Esophagus muscularis mucosa (tissue), 4 donors: ENCODE data around the gene GALNT18. TPM values are rescaled to one million over a fixed set of nuclear protein-coding genes. Genes with fewer than 3 reads are reported as not detected.

Experiments used
- DNase-seq: peaks from one replicate; pipeline ENCODE4 v3.0.0-alpha.2; 2017; ENCODE audit errors: extremely low spot score
- H3K27ac ChIP-seq, 4 donors: fragments of 200-600 bp; sonication (generic); replicated peaks in 1 of 4; 1 replicate in 3 of 4; 2 replicates in 1 of 4; pipeline ENCODE4 v1.5.1; 2016 to 2019; ENCODE audit warnings: mild to moderate bottlenecking in 1 of 4
- H3K27me3 ChIP-seq, 4 donors: fragments of 200-600 bp; sonication (generic); one replicate each; pipeline versions ENCODE4 v1.5.1 to v1.6.0; 2016 to 2019
- H3K36me3 ChIP-seq, 4 donors: fragments of 200-600 bp; sonication (generic); one replicate each; pipeline ENCODE4 v1.5.1; 2016 to 2019
- H3K4me1 ChIP-seq, 4 donors: fragments of 200-600 bp; sonication (generic); one replicate each; pipeline ENCODE4 v1.5.1; 2016 to 2019
- H3K4me3 ChIP-seq, 4 donors: fragments of 200-600 bp; sonication (generic); 1 replicate in 2 of 4; 2 replicates in 2 of 4; pipeline ENCODE4 v1.5.1; 2016 to 2019; ENCODE audit warnings: mild to moderate bottlenecking in 4 of 4, moderate library complexity in 1 of 4
- H3K9me3 ChIP-seq, 4 donors: fragments of 200-600 bp; sonication (generic); 1 replicate in 3 of 4; 2 replicates in 1 of 4; pipeline ENCODE4 v1.5.1; 2016 to 2019
- CTCF ChIP-seq, 3 experiments: fragments of 200-600 bp in 2 of 3; fragments of 450-650 bp in 1 of 3; sonication (generic) in 2 of 3; IDR thresholded peaks; one replicate each; pipeline ENCODE4 v1.5.1; 2017 to 2019; ENCODE audit warnings: antibody characterized with exemption in 3 of 3, mild to moderate bottlenecking in 2 of 3, moderate library complexity in 1 of 3
- EP300 ChIP-seq: sonication (generic); formaldehyde crosslinking; IDR thresholded peaks from one replicate; pipeline ENCODE4 v1.6.1; 2017; ENCODE audit warnings: antibody characterized with exemption
- POLR2A ChIP-seq: fragments of 450-650 bp; IDR thresholded peaks from one replicate; pipeline ENCODE4 v1.6.1; 2017; ENCODE audit warnings: antibody characterized with exemption, moderate library complexity, mild to moderate bottlenecking, low read depth
- POLR2AphosphoS5 ChIP-seq, 2 donors: sonication (generic); formaldehyde crosslinking; IDR thresholded peaks; one replicate each; pipeline ENCODE4 v1.6.1; 2017; ENCODE audit warnings: antibody characterized with exemption in 2 of 2
- WGBS: methylation state at CpG from one replicate; pipeline ENCODE4 v1.1.5; 2018; 5-methylcytosine and 5-hydroxymethylcytosine counted together
- intact Hi-C: fragments of 100-400 bp; cut with DNase I; formaldehyde crosslinking; loops from one replicate; pipeline ENCODE4 v1.15.1; 2023
- total RNA-seq, 4 donors: library from RNA; depleted of rRNA; stranded (reverse); fragments of >200 nt; gene quantifications; one replicate each; pipeline versions ENCODE4 v1.1.0 to v1.2.1, GENCODE V29; 2016

Gene GALNT18
- total RNA-seq, 4 donors from 2014 or later = 29.1 to 67.0 (median 49.3) TPM

GRCh38 chr11:11471201-11471600 is 150.6 kb downstream of the GALNT18 start:
- WGBS = 90% methylated on average over 4 of the region's 4 CpGs
- Histone ChIP-seq H3K27me3 (no peaks in the 10 kb centered on the region), H3K4me1 (peaks cover 14 to 40% (median 23%) of the 10 kb centered on the region in 4 donors), H3K27ac (no peak overlapping the region), H3K36me3 (peaks cover 0 to 3% (median 0%) of the 10 kb centered on the region in 4 donors), H3K9me3 (no peaks in the 10 kb centered on the region), H3K4me3 (no peak overlapping the region)
- DNase-seq = no peak
- TF ChIP-seq POLR2A = no peak
- no peak for TF ChIP-seq EP300
- TF ChIP-seq CTCF (IDR thresholded peaks at IDR 0.05) = no peak
- TF ChIP-seq POLR2AphosphoS5 (IDR thresholded peaks at IDR 0.05) = no peak
- intact Hi-C loops = no loop called here

GRCh38 chr11:11468954-11469353 is 152.9 kb downstream of the GALNT18 start:
- Histone ChIP-seq H3K4me1 (peaks cover 14 to 52% (median 25%) of the 10 kb centered on the region in 4 donors), H3K9me3 (no peaks in the 10 kb centered on the region), H3K36me3 (peaks cover 0 to 3% (median 0%) of the 10 kb centered on the region in 4 donors), H3K27ac (peak overlapping the region in 3 of 4 donors; percentile 17 to 53 (median 32)), H3K27me3 (no peaks in the 10 kb centered on the region), H3K4me3 (no peak overlapping the region)
- intact Hi-C loops = no loop called here
- peak in 1 of 2 donors; percentile 13 for TF ChIP-seq POLR2AphosphoS5 (IDR thresholded peaks at IDR 0.05)
- TF ChIP-seq EP300 = no peak
- TF ChIP-seq POLR2A = no peak
- TF ChIP-seq CTCF (IDR thresholded peaks at IDR 0.05) = no peak
- 30% methylated on average over 5 of the region's 6 CpGs for WGBS
- DNase-seq = no peak

DNA sequence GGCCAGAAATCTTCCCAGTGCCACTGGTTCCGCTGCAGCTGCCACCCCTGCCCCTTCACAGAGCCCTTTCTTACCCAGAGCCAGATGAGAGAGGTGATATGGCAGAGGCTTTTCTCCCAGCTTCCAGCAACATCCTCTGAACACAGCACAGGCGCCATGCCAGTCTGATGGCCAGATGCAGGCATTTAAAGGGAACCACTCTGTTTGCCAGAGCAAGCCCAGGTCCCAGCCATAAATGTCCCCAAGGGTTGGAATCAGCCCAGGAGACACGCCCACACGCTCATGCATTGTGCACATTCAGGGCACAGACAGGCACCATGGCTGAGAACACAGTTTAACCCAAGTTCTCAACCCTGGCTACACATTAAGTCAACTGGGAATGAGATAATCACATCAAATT is 154.5 kb downstream of the GALNT18 start:
- WGBS = 93% methylated on average over 2 of the region's 4 CpGs
- no peaks in the 10 kb centered on the region for H3K27me3 ChIP-seq
- DNase-seq = no peak
- no peaks in the 10 kb centered on the region for H3K9me3 ChIP-seq
- intact Hi-C loops = no loop called here
- H3K4me3 ChIP-seq = no peak overlapping the region
- peaks cover 16 to 64% (median 42%) of the 10 kb centered on the region in 4 donors for H3K4me1 ChIP-seq
- TF ChIP-seq CTCF (IDR thresholded peaks at IDR 0.05) (no peak), EP300 (no peak), POLR2A (no peak), POLR2AphosphoS5 (IDR thresholded peaks at IDR 0.05) (no peak)
- no peak overlapping the region for H3K27ac ChIP-seq
- H3K36me3 ChIP-seq = no peaks in the 10 kb centered on the region

- 85% methylated on average over 2 of the region's 2 CpGs for WGBS
- peaks cover 32 to 80% (median 59%) of the 10 kb centered on the region in 4 donors for H3K4me1 ChIP-seq
- no peaks in the 10 kb centered on the region for H3K9me3 ChIP-seq
- H3K36me3 ChIP-seq = no peaks in the 10 kb centered on the region
- TF ChIP-seq CTCF (IDR thresholded peaks at IDR 0.05) = no peak
- no peak for TF ChIP-seq POLR2A
- no peak for TF ChIP-seq EP300
- no peak for TF ChIP-seq POLR2AphosphoS5 (IDR thresholded peaks at IDR 0.05)
- DNase-seq = no peak
- H3K27me3 ChIP-seq = no peaks in the 10 kb centered on the region
- H3K4me3 ChIP-seq = no peak overlapping the region
- H3K27ac ChIP-seq = peak overlapping the region in 1 of 4 donors; percentile 63
- intact Hi-C loops = no loop called here
These were observed 157.2 kb downstream of the GALNT18 start for GRCh38 chr11:11464555-11464954.

DNA sequence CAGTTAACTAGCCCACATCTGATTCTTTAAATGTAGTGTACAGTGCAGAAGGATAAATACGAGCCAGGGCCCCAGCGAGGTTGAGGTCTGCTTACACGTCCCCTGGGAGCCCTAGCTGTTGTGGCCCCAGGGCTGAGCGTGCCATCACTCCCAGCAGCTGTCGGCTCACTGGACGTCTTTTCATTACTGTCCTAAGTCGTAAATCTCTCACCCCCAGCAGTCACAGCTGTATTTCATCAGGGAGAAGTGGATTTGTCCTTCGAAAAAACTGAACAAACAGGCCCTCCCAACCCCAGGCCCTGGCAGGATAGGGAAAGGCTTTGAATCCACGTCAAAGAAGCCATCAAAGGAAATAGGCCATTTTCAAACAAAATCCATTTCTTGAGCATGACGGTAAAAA is 158.4 kb downstream of the GALNT18 start:
- H3K4me3 ChIP-seq = no peak overlapping the region
- intact Hi-C loops = no loop called here
- no peaks in the 10 kb centered on the region for H3K27me3 ChIP-seq
- H3K9me3 ChIP-seq = no peaks in the 10 kb centered on the region
- TF ChIP-seq CTCF (IDR thresholded peaks at IDR 0.05) (no peak), EP300 (no peak), POLR2AphosphoS5 (IDR thresholded peaks at IDR 0.05) (no peak), POLR2A (no peak)
- no peak for DNase-seq
- peaks cover 24 to 73% (median 52%) of the 10 kb centered on the region in 4 donors for H3K4me1 ChIP-seq
- no peaks in the 10 kb centered on the region for H3K36me3 ChIP-seq
- WGBS = 49% methylated on average over 10 of the region's 10 CpGs
- H3K27ac ChIP-seq = peak overlapping the region; percentile 63 to 79 (median 70)
